ENCODE results near the gene GPSM3. TPM values are rescaled to one million over a fixed set of nuclear protein-coding genes. Genes with fewer than 3 reads are reported as not detected.

The GPSM3 gene
- total and polyA plus RNA-seq, 2 donors (not counting 3 experiments of a cell fraction or from before 2014, with no cell fraction given): 19.5 to 21.6 TPM

DNA sequence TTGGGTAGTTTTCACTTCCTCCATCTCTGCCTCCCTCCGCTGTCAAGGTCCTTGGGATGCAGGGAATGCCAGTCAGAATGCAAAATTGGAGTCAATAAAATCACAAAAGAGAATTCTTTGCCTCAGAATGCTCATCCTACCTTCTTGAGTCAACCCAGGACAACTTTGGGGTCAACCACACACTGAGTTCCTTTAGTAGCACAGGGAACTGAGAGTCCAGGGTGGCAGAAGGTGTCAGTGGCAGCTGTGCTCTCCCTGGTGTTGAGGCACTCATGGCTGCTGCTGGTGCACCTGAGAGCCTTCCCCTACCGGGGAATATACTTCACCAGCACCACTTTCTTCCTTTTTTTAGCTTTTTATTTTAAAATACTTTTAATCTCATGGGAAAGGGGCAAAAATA lies 32.3 kb upstream of the GPSM3 start:
- Histone ChIP-seq H4K20me1 (replicated peaks; ENCODE audit: control insufficient read depth, extremely low read depth, insufficient read depth, low read length) (no peaks in the 10 kb centered on the region), H3K9me1 (replicated peaks; ENCODE audit: control insufficient read depth, extremely low read depth, insufficient read depth, low read length) (no peaks in the 10 kb centered on the region), H2AFZ (ENCODE audit: low read depth, low read length) (peak overlapping the region; percentile 58), H3K27me3 (ENCODE audit: control insufficient read depth in 2 of 2, insufficient read depth in 2 of 2, low read length in 2 of 2) (no peaks in the 10 kb centered on the region), H3K27ac (ENCODE audit: insufficient read depth, low read depth, low read length) (no peak overlapping the region), H3K36me3 (ENCODE audit: control insufficient read depth in 2 of 2, extremely low read depth in 1 of 2, insufficient read depth in 2 of 2, low read length in 2 of 2) (peaks cover 3 to 5% of the 10 kb centered on the region in 2 experiments), H3K4me1 (ENCODE audit: control insufficient read depth, extremely low read depth, insufficient read depth, low read length) (peaks cover 25% of the 10 kb centered on the region), H3K9ac (replicated peaks; ENCODE audit: extremely low read depth, insufficient read depth, low read length) (no peak overlapping the region), H3K9me3 (replicated peaks; ENCODE audit: control insufficient read depth, insufficient read depth, low read length) (no peaks in the 10 kb centered on the region), H3K79me2 (ENCODE audit: control insufficient read depth, insufficient read depth, low read length) (peaks cover 2% of the 10 kb centered on the region), H3K4me2 (ENCODE audit: insufficient read depth, low read length) (no peak overlapping the region), H3K4me3 (replicated peaks in 1 of 3; ENCODE audit: insufficient read depth in 1 of 3, low read depth in 1 of 3, low read length in 3 of 3) (no peak overlapping the region)
- ChIA-PET POLR2A (no interaction called here), CTCF (no interaction called here)
- FAIRE-seq (no peak), DNase-seq (ENCODE audit: low read depth, low spot score) (no peak)
- dilution Hi-C loops (cut with MboI; ENCODE audit: extremely low pct_ligation_motif_present, low sequenced_read_pairs): no loop called here
- no TSS peak for BruUV-seq (replicated peaks)
- TF ChIP-seq, protein P1, sequence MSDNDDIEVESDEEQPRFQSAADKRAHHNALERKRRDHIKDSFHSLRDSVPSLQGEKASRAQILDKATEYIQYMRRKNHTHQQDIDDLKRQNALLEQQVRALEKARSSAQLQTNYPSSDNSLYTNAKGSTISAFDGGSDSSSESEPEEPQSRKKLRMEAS (IDR thresholded peaks at IDR 0.05; ENCODE audit: insufficient read depth, insufficient read length): no peak
- TF ChIP-seq POLR2A (IDR thresholded peaks at IDR 0.05; ENCODE audit: low read depth, low read length) (no peak), JUN (IDR thresholded peaks at IDR 0.05; ENCODE audit: borderline replicate concordance, insufficient read depth, insufficient read length, low read depth) (no peak), EZH2 (IDR thresholded peaks at IDR 0.05; ENCODE audit: borderline replicate concordance, low read depth, low read length, severe bottlenecking) (no peak), GATA2 (IDR thresholded peaks at IDR 0.05; ENCODE audit: insufficient read depth, insufficient read length, low read depth, low read length) (no peak), POLR2AphosphoS5 (IDR thresholded peaks at IDR 0.05; ENCODE audit: insufficient read depth, low read depth, low read length) (no peak), MYC (IDR thresholded peaks at IDR 0.05; ENCODE audit: low read depth, low read length) (no peak), FOS (IDR thresholded peaks at IDR 0.05; ENCODE audit: borderline replicate concordance, insufficient read depth, low read length) (no peak)
- TF ChIP-seq, protein P2, sequence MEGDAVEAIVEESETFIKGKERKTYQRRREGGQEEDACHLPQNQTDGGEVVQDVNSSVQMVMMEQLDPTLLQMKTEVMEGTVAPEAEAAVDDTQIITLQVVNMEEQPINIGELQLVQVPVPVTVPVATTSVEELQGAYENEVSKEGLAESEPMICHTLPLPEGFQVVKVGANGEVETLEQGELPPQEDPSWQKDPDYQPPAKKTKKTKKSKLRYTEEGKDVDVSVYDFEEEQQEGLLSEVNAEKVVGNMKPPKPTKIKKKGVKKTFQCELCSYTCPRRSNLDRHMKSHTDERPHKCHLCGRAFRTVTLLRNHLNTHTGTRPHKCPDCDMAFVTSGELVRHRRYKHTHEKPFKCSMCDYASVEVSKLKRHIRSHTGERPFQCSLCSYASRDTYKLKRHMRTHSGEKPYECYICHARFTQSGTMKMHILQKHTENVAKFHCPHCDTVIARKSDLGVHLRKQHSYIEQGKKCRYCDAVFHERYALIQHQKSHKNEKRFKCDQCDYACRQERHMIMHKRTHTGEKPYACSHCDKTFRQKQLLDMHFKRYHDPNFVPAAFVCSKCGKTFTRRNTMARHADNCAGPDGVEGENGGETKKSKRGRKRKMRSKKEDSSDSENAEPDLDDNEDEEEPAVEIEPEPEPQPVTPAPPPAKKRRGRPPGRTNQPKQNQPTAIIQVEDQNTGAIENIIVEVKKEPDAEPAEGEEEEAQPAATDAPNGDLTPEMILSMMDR (IDR thresholded peaks at IDR 0.05; ENCODE audit: extremely low read depth in 1 of 2, insufficient read depth in 1 of 2, low read depth in 1 of 2, low read length in 2 of 2): no peak
- intact Hi-C loops (cut with micrococcal nuclease): no loop called here
